Superior temporal gyrus (tissue), 1 donor: ENCODE results near the gene RHOG.

Experiments
- DNase-seq: peaks from one replicate; pipeline ENCODE4 v3.0.0-alpha.2; 2016; ENCODE audit errors: extremely low spot score

RHOG gene

DNA sequence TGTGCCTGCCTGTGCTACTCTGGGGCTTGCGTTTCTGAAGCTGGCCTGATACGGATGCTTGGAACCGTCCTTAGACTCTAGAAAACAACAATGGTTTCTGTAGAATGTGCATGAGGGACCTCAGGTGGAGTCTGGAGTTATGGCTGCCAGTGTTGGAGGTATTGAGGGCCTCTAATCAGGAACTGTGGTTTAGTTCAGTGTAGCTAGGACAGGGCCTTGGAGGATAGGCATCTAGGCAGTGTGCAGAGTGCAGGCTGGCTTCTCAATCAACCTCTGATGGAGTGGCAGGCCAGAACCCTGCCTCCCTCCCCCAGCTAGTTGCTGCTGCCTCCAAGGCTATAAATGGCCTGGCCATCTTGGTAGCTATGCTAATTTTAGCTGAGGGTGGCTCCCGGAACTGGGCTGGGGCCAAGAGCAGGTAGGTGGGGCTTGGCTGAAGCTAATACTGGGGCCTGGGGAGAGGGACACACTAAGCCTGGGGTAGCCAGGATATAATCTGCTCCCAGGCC is 18.7 kb upstream of the RHOG start:
- DNase-seq, result no peak

- no peak for DNase-seq
These were observed 16.9 kb upstream of the RHOG start for GRCh38 chr11:3857628-3858027.

DNA sequence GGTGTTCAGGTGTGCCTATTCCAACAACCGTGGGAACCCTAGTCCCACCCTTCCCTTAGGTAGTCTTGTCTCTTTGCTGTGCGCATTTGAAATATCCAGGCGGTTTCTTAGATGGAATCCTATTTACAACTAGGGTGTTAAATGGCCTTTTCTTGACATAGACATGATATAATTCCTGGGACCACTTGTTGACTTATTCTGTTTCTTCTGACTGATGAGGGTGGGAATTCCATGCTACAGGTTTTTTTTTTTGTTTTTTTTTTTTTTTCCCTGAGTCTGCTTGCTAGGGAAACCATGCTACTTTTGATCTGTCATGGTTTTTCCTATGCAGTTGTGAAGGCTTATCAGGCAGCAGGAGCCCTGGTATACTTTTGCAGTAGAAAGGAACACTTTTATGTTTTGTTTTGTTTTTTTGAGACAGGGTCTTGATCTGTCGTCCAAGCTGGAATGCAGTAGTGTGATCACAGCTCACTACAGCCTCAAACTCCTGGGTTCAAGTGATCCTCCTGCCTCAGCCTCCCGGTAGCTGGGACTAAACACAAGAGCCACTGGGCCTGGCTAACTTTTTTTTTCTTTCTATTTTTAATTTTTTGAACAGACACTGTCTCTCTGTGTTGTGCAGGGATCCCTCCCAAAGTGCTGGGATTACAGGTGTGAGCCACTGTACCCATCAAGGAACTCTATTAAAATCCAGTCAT is 16.2 kb upstream of the RHOG start:
- no peak for DNase-seq

GRCh38 chr11:3855808-3856491 is 15.2 kb upstream of the RHOG start:
- no peak for DNase-seq

- peak; percentile 96 for DNase-seq
These were observed 14.4 kb upstream of the RHOG start, which contains the start of gene STIM1 for GRCh38 chr11:3854977-3855807. STIM1 (plus strand) TSS chr11:3855664; CDS start chr11:3856271, 607 bp downstream.

DNA sequence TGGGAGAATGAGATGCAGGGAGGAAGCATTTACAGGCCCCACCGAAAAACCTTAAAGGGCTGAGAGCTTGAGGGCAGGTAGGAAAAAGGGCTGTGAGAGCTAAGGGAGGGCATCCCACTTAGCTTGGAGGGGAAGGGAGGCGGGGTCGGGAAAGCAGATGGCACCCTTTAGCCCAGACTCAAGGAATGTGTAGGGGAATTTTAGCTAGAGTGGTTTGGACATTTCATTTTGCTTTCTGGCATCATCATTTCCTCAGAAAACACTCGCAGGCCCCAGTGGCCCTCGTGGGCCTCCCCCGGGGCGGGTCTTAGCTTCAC is 13.9 kb upstream of the RHOG start:
- no peak for DNase-seq

DNA sequence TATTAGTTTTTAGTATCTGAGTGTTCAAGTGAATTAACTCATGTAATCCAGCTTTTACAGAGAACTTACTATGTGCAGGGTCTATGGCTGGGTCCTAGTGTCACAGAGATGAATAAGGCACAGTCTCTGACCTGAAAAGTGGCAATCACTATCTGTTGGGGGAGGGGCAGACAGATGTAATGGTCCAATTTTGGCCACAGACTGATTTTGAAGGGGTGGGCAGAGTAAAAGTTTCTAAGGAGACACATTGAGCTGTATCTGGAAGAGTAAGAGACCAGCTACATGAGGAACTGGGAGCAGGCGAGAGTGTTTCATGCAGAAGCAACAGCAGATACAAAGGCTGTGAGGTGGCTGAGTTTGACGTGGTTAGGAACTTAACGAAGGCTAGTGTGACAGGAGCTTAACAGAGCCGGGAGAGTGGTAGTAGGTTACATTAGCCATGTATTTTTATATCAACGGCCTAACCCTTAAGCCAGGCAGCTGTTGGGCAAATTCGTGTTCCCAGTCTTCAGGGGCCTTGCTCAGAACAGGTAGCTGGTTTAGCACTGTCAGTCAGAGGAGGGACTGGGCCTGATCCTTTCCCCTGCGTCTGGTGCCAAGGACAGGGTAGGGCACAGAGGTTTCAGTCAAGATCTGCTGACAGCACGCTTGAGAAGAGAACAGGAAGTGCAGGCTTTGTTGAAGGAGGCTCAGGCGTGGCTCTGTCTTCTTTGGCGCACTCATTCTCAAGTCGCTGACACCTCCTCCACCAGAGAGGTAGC is 13.3 kb upstream of the RHOG start:
- no peak for DNase-seq

- no peak for DNase-seq
These were observed 12.7 kb upstream of the RHOG start for GRCh38 chr11:3853545-3853842.

DNA sequence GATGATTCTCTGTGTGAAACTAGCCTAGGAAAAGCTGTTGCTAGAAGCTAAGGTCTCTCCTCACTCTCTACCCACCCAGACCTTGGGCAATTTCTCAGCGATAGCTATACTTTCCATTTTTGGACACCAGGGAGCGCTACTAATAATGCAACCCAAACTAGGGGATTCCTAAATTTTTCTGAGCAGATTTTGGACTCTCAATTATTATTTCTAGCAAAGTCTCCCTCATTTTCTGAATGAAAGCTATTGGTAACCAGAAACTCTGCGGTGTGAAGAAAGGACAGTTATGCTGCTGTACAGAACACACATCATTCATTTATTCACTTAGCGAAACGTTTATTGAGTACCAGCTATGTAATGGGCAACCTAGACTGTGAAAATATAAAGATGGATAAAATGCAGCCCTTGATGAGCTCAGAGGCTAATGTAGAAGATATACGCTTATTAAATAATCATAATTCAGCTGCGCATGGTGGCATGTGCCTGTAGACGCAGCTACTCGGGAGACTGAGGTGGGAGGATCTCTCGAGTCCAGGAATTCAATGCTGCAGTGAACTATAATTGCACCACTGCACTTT is 8.6 kb upstream of the RHOG start:
- DNase-seq, result peak; percentile 82

DNA sequence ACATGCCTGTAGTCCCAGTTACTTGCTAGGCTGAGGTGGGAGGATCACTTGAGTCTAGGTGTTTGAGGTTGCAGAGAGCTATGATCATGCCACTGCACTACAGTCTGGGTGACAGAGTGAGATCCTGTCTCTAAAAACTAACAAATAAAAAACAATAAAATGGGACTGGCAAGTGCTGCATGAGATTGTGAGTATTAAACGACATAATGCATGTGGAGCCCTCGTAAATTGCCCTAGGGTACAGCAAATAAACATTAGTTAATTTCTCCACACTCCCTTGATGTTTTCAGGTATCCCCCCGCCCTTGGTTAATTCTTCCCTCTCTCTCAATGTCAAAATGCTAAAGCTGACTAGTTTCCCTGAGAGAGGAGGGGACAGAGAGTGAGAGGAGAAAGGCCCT is 4.9 kb upstream of the RHOG start:
- DNase-seq, result no peak

- no peak for DNase-seq
These were observed 4.5 kb upstream of the RHOG start for GRCh38 chr11:3845246-3845645.

DNA sequence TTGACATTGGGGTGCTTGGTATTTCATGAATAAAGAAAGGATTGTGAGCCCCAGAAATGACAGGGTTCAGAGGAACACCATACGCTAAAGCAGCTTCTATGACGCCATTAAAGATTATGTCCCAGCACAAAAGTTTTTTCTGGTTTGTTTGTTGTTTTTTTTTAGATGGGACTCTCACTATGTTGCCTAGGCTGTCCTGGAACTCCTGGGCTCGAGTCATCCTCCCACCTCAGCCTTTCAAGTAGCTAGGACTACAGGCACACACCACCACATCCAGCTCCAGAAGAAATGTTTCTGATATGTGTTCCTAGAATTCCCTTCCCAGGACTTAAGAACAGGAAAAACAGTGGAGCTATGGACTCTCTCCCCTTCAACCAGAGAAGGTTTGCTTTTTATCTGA is 2.6 kb upstream of the RHOG start:
- no peak for DNase-seq

DNA sequence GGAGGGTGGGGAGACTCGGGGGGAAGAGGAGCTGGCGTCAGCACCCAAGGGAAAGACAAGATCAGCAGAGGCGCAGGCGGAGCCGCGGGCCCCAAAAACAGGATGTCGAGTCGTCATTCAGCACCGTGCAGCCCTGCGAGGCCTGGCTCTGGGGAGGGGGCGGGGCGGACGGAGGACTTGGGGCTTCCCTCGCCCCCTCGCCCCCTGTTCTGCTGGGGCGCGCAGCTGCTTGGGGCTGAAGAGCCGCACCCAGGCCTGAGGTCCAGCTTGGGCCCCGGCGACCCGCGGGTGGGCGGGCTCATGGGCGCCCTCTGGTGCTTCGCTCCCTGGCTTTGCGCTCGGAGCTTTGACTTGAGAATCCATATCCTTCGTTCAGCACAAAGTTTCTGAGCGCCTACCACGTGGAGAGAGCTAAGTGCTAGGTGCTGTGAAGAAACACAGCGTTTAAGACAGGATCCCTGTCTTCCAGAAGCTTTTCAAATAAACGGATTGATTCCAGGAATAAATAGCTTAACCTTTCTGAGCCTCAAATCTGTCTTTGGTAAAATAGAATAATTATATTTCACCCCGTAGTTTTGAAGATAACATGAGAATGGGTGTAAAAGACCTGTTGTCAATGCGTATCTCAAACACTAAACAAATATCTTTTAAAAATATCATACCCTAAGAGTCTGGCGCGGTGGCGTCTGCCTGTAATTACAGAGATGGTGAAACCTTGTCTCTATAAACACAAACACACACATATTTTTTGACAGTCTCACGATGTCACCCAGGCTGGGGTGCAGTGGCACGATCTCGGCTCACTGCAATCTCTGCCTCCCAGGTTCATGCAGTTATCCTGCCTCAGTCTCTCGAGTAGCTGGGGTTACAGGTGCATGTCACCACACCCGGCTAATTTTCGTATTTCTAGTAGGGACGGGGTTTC is 929 bp upstream of the RHOG start:
- DNase-seq, result peak; percentile 90

GRCh38 chr11:3840004-3840869 is 522 bp downstream of the RHOG start:
- no peak for DNase-seq

GRCh38 chr11:3838504-3838903 is 2.3 kb downstream of the RHOG start:
- DNase-seq, result no peak

DNA sequence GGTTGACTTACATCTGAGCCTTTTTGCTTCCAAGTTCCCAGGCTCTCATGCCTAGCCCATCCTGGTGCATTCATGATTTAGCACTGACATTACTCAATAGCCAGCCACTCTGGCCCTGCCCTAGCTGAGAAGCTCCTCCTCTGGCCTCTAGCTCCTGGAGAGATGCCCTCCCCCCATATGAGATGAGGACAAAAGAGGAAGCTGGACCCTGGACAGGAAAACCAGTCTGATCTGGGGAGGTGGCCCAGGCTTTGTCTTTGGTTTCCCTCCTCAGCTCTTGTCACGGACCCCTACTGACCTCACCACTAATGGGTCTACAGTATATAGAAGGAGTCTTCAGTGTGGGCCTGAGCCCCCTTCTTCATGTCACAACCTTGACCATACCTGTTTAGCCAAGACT is 3.0 kb downstream of the RHOG start:
- no peak for DNase-seq

DNA sequence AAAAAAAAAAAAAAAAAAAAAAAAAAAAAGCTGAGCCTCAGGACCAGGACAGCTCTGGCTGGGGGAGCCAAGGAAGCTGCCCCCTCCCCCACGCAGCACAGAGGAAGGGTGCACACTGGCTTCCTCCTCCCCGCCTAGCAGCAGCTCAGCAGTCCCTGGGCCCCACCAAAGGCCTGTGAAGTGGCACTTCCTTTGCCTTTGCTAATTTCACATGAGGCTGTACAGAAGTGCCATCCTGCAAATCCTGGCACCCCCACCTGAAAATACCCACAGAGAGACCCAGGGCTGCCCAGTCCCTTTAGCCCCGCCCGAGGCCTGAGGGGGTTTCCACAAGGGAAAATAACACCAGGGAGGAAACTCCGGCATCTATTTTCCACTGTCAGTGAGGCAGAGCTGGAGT is 3.9 kb downstream of the RHOG start:
- DNase-seq, result no peak

GRCh38 chr11:3835751-3836150 is 5.0 kb downstream of the RHOG start:
- peak; percentile 72 for DNase-seq

DNA sequence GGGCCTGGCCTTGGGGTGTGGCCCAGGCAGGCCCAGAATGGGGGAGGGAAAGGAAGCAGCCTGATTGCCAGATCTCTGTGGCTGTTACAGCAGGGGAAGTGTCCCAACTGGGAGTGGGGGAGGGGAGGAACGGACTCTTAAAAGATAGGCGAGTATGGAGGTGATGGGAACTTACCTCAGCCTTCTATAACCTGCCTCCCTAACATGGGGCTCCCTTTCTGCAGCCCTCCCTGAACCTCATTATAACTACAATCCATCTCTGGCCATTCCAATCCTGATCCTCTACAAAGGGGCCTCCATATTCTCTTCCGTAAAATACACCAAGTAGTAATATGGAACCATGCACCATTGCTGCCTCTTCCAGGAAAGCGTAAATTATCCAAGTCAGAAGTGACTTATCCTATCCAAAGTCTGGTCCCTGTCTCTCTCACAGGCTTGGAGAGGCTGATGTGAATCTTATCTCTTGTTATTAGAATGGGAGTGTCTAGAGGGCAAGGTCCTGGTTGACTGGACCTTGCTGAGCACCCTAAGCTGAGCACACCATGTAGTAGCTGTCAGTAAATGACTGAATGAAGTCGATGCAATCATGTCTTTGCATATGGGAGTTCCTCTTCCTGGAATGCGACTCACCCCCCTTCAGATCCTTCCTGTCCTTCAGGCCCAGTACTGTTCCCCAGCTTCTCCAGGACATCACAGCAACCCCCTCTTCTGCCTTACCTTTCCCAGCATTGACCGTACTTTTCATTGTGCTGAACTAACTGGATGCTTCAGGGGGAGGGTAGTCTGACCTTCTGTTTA is 5.9 kb downstream of the RHOG start:
- DNase-seq, result peak; percentile 32
